ENCODE measurements around the gene MCF2L2. TPM values are rescaled to one million over a fixed set of nuclear protein-coding genes. Genes with fewer than 3 reads are reported as not detected.

Gene MCF2L2
- total RNA-seq, 4 donors from 2014 or later = 0.13 to 0.49 (median 0.22) TPM; not detected in 1

GRCh38 chr3:183357564-183358079 is 70.8 kb downstream of the MCF2L2 start:
- no peaks in the 10 kb centered on the region for H3K36me3 ChIP-seq
- no peak for DNase-seq
- TF ChIP-seq CTCF (IDR thresholded peaks at IDR 0.05) = no peak
- TF ChIP-seq POLR2A (IDR thresholded peaks at IDR 0.05) = no peak
- intact Hi-C loops (cut with DNase I) = no loop called here
- H3K27me3 ChIP-seq = no peaks in the 10 kb centered on the region
- H3K9me3 ChIP-seq = no peaks in the 10 kb centered on the region
- 89 to 91% methylated on average over 8 of the region's 8 CpGs for WGBS, 2 donors
- no peak overlapping the region for H3K27ac ChIP-seq
- no peaks in the 10 kb centered on the region for H3K4me1 ChIP-seq
- no peak overlapping the region for H3K4me3 ChIP-seq (replicated peaks in 1 of 3)

- no peak for TF ChIP-seq POLR2A (IDR thresholded peaks at IDR 0.05)
- TF ChIP-seq CTCF (IDR thresholded peaks at IDR 0.05) = no peak
- Histone ChIP-seq H3K27ac (no peak overlapping the region), H3K4me1 (no peaks in the 10 kb centered on the region), H3K27me3 (no peaks in the 10 kb centered on the region), H3K36me3 (no peaks in the 10 kb centered on the region), H3K9me3 (no peaks in the 10 kb centered on the region), H3K4me3 (replicated peaks in 1 of 3) (no peak overlapping the region)
- intact Hi-C loops (cut with DNase I) = no loop called here
- DNase-seq = no peak
Observed at GRCh38 chr3:183356920-183357319, 71.5 kb downstream of the MCF2L2 start.

- Histone ChIP-seq H3K4me3 (replicated peaks in 1 of 3) (no peak overlapping the region), H3K36me3 (no peaks in the 10 kb centered on the region), H3K9me3 (no peaks in the 10 kb centered on the region), H3K27me3 (no peaks in the 10 kb centered on the region), H3K4me1 (no peaks in the 10 kb centered on the region), H3K27ac (no peak overlapping the region)
- intact Hi-C loops (cut with DNase I) = no loop called here
- 95 to 98% methylated on average over 1 of the region's 1 CpG for WGBS, 2 donors
- TF ChIP-seq POLR2A (IDR thresholded peaks at IDR 0.05) (no peak), CTCF (IDR thresholded peaks at IDR 0.05) (no peak)
- no peak for DNase-seq
Observed at GRCh38 chr3:183354874-183355273, 73.5 kb downstream of the MCF2L2 start.

GRCh38 chr3:183354325-183354831 is 74.0 kb downstream of the MCF2L2 start:
- no peaks in the 10 kb centered on the region for H3K27me3 ChIP-seq
- 92 to 94% methylated on average over 3 of the region's 3 CpGs for WGBS, 2 donors
- no peak overlapping the region for H3K27ac ChIP-seq
- no peaks in the 10 kb centered on the region for H3K4me1 ChIP-seq
- TF ChIP-seq CTCF (IDR thresholded peaks at IDR 0.05) = no peak
- TF ChIP-seq POLR2A (IDR thresholded peaks at IDR 0.05) = no peak
- H3K36me3 ChIP-seq = no peaks in the 10 kb centered on the region
- H3K4me3 ChIP-seq (replicated peaks in 1 of 3) = no peak overlapping the region
- intact Hi-C loops (cut with DNase I) = no loop called here
- no peak for DNase-seq
- H3K9me3 ChIP-seq = no peaks in the 10 kb centered on the region

GRCh38 chr3:183353421-183353820 is 75.0 kb downstream of the MCF2L2 start:
- no peak overlapping the region for H3K27ac ChIP-seq
- no peak overlapping the region for H3K4me3 ChIP-seq (replicated peaks in 1 of 3)
- H3K27me3 ChIP-seq = no peaks in the 10 kb centered on the region
- no peak for DNase-seq
- 86 to 95% methylated on average over 7 of the region's 7 CpGs for WGBS, 2 donors
- intact Hi-C loops (cut with DNase I) = no loop called here
- H3K36me3 ChIP-seq = no peaks in the 10 kb centered on the region
- H3K4me1 ChIP-seq = no peaks in the 10 kb centered on the region
- no peaks in the 10 kb centered on the region for H3K9me3 ChIP-seq
- TF ChIP-seq POLR2A (IDR thresholded peaks at IDR 0.05) (no peak), CTCF (IDR thresholded peaks at IDR 0.05) (no peak)

Measured in thyroid gland (tissue), 4 donors.